Spleen (tissue), 11 donors: ENCODE data around the gene SEMA4G. TPM values are rescaled to one million over a fixed set of nuclear protein-coding genes. Genes with fewer than 3 reads are reported as not detected.

Experiments
- DNase-seq: peaks from one replicate; pipeline ENCODE4 v3.0.0-alpha.2; 2020
- H3K27ac ChIP-seq, 8 donors: fragments of 200-600 bp; sonication (generic) in 7 of 8; 1 replicate in 4 of 8; 2 replicates in 4 of 8; pipeline versions ENCODE4 v1.5.0 to v1.8.0; 2016 to 2021; ENCODE audit warnings: inconsistent platforms in 4 of 8, mild to moderate bottlenecking in 4 of 8, moderate library complexity in 1 of 8
- H3K27me3 ChIP-seq, 7 donors: fragments of 200-600 bp; sonication (generic) in 6 of 7; replicated peaks in 1 of 7; 1 replicate in 4 of 7; 2 replicates in 3 of 7; pipeline versions ENCODE4 v1.5.0 to v1.8.0; 2016 to 2021; ENCODE audit warnings: inconsistent platforms in 3 of 7, mild to moderate bottlenecking in 1 of 7
- H3K36me3 ChIP-seq, 6 donors: fragments of 200-600 bp; sonication (generic) in 5 of 6; 1 replicate in 4 of 6; 2 replicates in 2 of 6; pipeline versions ENCODE4 v1.5.0 to v1.8.0; 2016 to 2021; ENCODE audit warnings: inconsistent platforms in 2 of 6
- H3K4me1 ChIP-seq, 6 donors: fragments of 200-600 bp; sonication (generic) in 5 of 6; 1 replicate in 3 of 6; 2 replicates in 3 of 6; pipeline versions ENCODE4 v1.5.0 to v1.8.0; 2016 to 2021; ENCODE audit warnings: inconsistent platforms in 3 of 6
- H3K4me3 ChIP-seq, 8 donors: fragments of 200-600 bp; sonication (generic) in 7 of 8; 1 replicate in 4 of 8; 2 replicates in 4 of 8; pipeline versions ENCODE4 v1.5.0 to v1.8.0; 2016 to 2021; ENCODE audit warnings: inconsistent platforms in 4 of 8, mild to moderate bottlenecking in 4 of 8, moderate library complexity in 2 of 8
- H3K9me3 ChIP-seq, 8 donors: fragments of 200-600 bp; sonication (generic) in 7 of 8; 1 replicate in 4 of 8; 2 replicates in 4 of 8; pipeline versions ENCODE4 v1.5.0 to v1.8.0; 2016 to 2021; ENCODE audit warnings: inconsistent platforms in 4 of 8
- CTCF ChIP-seq, 11 experiments: fragments of 200-600 bp in 7 of 11; fragments of 450-650 bp in 4 of 11; sonication (generic) in 4 of 11; IDR thresholded peaks in 8 of 11; conservative IDR thresholded peaks in 3 of 11; 1 replicate in 7 of 11; 2 replicates in 4 of 11; pipeline versions ENCODE4 v1.4.0 to v1.8.0; 2016 to 2021; ENCODE audit warnings: antibody characterized with exemption in 11 of 11, inconsistent platforms in 4 of 11, mild to moderate bottlenecking in 1 of 11
- POLR2A ChIP-seq, 3 donors: fragments of 450-650 bp; IDR thresholded peaks; one replicate each; pipeline ENCODE4 v1.5.1; 2017; ENCODE audit warnings: antibody characterized with exemption in 3 of 3, mild to moderate bottlenecking in 1 of 3
- POLR2AphosphoS5 ChIP-seq, 3 donors: sonication (generic); formaldehyde crosslinking; IDR thresholded peaks; one replicate each; pipeline ENCODE4 v1.5.1; 2017; ENCODE audit warnings: antibody characterized with exemption in 3 of 3
- WGBS, 5 donors: extraction: QIAGEN DNeasy Blood & Tissue Kit in 3 of 5; methylation state at CpG; one replicate each; pipeline versions ENCODE4 v1.1.5 to v1.1.7; 2013 to 2018; 5-methylcytosine and 5-hydroxymethylcytosine counted together
- intact Hi-C: fragments of 100-400 bp; cut with DNase I; formaldehyde crosslinking; loops from one replicate; pipeline ENCODE4 v1.15.0; 2023; ENCODE audit warnings: low total_unique reads
- polyA plus RNA-seq, 3 donors: library from polyadenylated mRNA; stranded (reverse); fragments of 200-250 nt; gene quantifications; one replicate each; pipeline ENCODE4 v1.2.1, GENCODE V29; 2013
- total RNA-seq, 7 donors: library from RNA; depleted of rRNA in 3 of 7; stranded (reverse); fragments of >200 nt in 3 of 7; fragmentation: NEBNext Ultra II Directional in 4 of 7; extraction: Animal tissue kit (Norgen Biotek cat#: 25700) in 4 of 7; gene quantifications; one replicate each; pipeline versions ENCODE4 v1.1.0 to v1.2.1, GENCODE V29; 2016 to 2021
- donor health status: healthy with polysubstance abuse.
- donor health status: DM: no; HTN: no; CAD: no; lungs with moderate emphysema.
- donor health status: DM: no; HTN: no; CAD: no.
- donor health status: Bipolar disorder and iron deficiency.
- donor health status: healthy.
- donor health status: DM: no; HTN: no; CAD: no.
- donor health status: DM: yes; HTN: yes; CAD: no.

Gene SEMA4G
- total and polyA plus RNA-seq, 10 donors = 0.46 to 2.8 (median 0.95) TPM

GRCh38 chr10:101005869-101006567, 36.7 kb downstream of the SEMA4G start:
- DNase-seq = no peak
- no peaks in the 10 kb centered on the region for H3K27me3 ChIP-seq
- H3K9me3 ChIP-seq = no peaks in the 10 kb centered on the region
- H3K27ac ChIP-seq = peak overlapping the region in 1 of 8 donors; percentile 3
- H3K4me1 ChIP-seq = peaks cover 0 to 73% (median 25%) of the 10 kb centered on the region in 6 donors
- WGBS, 5 donors = 64 to 95% (median 92%) methylated on average over 3 to 4 of the region's 4 CpGs
- no peak for TF ChIP-seq POLR2AphosphoS5 (IDR thresholded peaks at IDR 0.05)
- TF ChIP-seq CTCF (IDR thresholded peaks at IDR 0.05 in 8 of 11, conservative IDR thresholded peaks at IDR 0.05 in 3 of 11) = no peak
- TF ChIP-seq POLR2A (IDR thresholded peaks at IDR 0.05) = no peak
- intact Hi-C loops = no loop called here
- H3K4me3 ChIP-seq = no peak overlapping the region
- peaks cover 0 to 54% (median 31%) of the 10 kb centered on the region in 6 donors for H3K36me3 ChIP-seq

- H3K36me3 ChIP-seq = peaks cover 0 to 54% (median 31%) of the 10 kb centered on the region in 6 donors
Measured at GRCh38 chr10:101006593-101007098, 37.3 kb downstream of the SEMA4G start.

GRCh38 chr10:101007099-101007711, 37.9 kb downstream of the SEMA4G start:
- no peak overlapping the region for H3K4me3 ChIP-seq
- peaks cover 0 to 65% (median 16%) of the 10 kb centered on the region in 6 donors for H3K4me1 ChIP-seq
- DNase-seq = no peak
- H3K9me3 ChIP-seq = no peaks in the 10 kb centered on the region
- no peaks in the 10 kb centered on the region for H3K27me3 ChIP-seq
- no peak for TF ChIP-seq CTCF (IDR thresholded peaks at IDR 0.05 in 8 of 11, conservative IDR thresholded peaks at IDR 0.05 in 3 of 11)
- TF ChIP-seq POLR2A (IDR thresholded peaks at IDR 0.05) = no peak
- TF ChIP-seq POLR2AphosphoS5 (IDR thresholded peaks at IDR 0.05) = no peak
- H3K36me3 ChIP-seq = peaks cover 0 to 54% (median 31%) of the 10 kb centered on the region in 6 donors
- H3K27ac ChIP-seq = peak overlapping the region in 5 of 8 donors; percentile 31 to 51 (median 38)
- 48 to 83% (median 67%) methylated on average over 8 to 11 of the region's 11 CpGs for WGBS, 5 donors
- intact Hi-C loops = no loop called here

More at GRCh38 chr10:101006593-101007098, 37.3 kb downstream of the SEMA4G start:
- Histone ChIP-seq H3K9me3 (no peaks in the 10 kb centered on the region), H3K4me3 (no peak overlapping the region), H3K27me3 (no peaks in the 10 kb centered on the region), H3K27ac (peak overlapping the region in 4 of 8 donors; percentile 31 to 51 (median 37)), H3K4me1 (peaks cover 0 to 67% (median 19%) of the 10 kb centered on the region in 6 donors)
- intact Hi-C loops = no loop called here
- 82 to 95% (median 90%) methylated on average over 20 to 33 of the region's 33 CpGs for WGBS, 5 donors
- peak; percentile 75 for DNase-seq
- TF ChIP-seq CTCF (IDR thresholded peaks at IDR 0.05 in 8 of 11, conservative IDR thresholded peaks at IDR 0.05 in 3 of 11) (no peak), POLR2AphosphoS5 (IDR thresholded peaks at IDR 0.05) (peak in 1 of 3 donors; percentile 62), POLR2A (IDR thresholded peaks at IDR 0.05) (no peak)
